Ascending aorta (tissue), 2 donors: ENCODE results near the gene PCP2. TPM values are rescaled to one million over a fixed set of nuclear protein-coding genes. Genes with fewer than 3 reads are reported as not detected.

Experiments
- DNase-seq, 2 donors: peaks; one replicate each; pipeline ENCODE4 v3.0.0-alpha.2; 2019; ENCODE audit warnings: low spot score in 2 of 2
- H3K27ac ChIP-seq, 2 donors: fragments of 200-600 bp; sonication (generic); one replicate each; pipeline ENCODE4 v1.5.1; 2016 to 2017; ENCODE audit warnings: mild to moderate bottlenecking in 1 of 2
- H3K27me3 ChIP-seq: fragments of 200-600 bp; sonication (generic); one replicate; pipeline ENCODE4 v1.5.1; 2017
- H3K36me3 ChIP-seq, 2 donors: fragments of 200-600 bp; sonication (generic); one replicate each; pipeline ENCODE4 v1.5.1; 2016
- H3K4me1 ChIP-seq, 2 donors: fragments of 200-600 bp; sonication (generic); one replicate each; pipeline ENCODE4 v1.5.1; 2016 to 2017; ENCODE audit warnings: mild to moderate bottlenecking in 1 of 2
- H3K4me3 ChIP-seq, 2 donors: fragments of 200-600 bp; sonication (generic); one replicate each; pipeline ENCODE4 v1.5.1; 2016 to 2017; ENCODE audit warnings: mild to moderate bottlenecking in 1 of 2
- H3K9me3 ChIP-seq, 2 donors: fragments of 200-600 bp; sonication (generic); one replicate each; pipeline ENCODE4 v1.5.1; 2016
- intact Hi-C: fragments of 100-400 bp; cut with DNase I; formaldehyde crosslinking; loops from one replicate; pipeline ENCODE4 v1.15.1; 2023
- total RNA-seq: library from RNA; depleted of rRNA; stranded (reverse); fragments of >200 nt; gene quantifications from one replicate; pipeline ENCODE4 v1.1.0, GENCODE V29; 2016
- TF ChIP-seq, protein P1 (sequence below), 3 experiments: fragments of 200-600 bp in 2 of 3; fragments of 450-650 bp in 1 of 3; sonication (generic) in 2 of 3; IDR thresholded peaks; one replicate each; pipeline ENCODE4 v1.5.1; 2016 to 2019; ENCODE audit warnings: antibody characterized with exemption in 3 of 3, mild to moderate bottlenecking in 1 of 3, moderate library complexity in 1 of 3

PCP2 gene
- total RNA-seq, 1 donor from 2014 or later = not detected

DNA sequence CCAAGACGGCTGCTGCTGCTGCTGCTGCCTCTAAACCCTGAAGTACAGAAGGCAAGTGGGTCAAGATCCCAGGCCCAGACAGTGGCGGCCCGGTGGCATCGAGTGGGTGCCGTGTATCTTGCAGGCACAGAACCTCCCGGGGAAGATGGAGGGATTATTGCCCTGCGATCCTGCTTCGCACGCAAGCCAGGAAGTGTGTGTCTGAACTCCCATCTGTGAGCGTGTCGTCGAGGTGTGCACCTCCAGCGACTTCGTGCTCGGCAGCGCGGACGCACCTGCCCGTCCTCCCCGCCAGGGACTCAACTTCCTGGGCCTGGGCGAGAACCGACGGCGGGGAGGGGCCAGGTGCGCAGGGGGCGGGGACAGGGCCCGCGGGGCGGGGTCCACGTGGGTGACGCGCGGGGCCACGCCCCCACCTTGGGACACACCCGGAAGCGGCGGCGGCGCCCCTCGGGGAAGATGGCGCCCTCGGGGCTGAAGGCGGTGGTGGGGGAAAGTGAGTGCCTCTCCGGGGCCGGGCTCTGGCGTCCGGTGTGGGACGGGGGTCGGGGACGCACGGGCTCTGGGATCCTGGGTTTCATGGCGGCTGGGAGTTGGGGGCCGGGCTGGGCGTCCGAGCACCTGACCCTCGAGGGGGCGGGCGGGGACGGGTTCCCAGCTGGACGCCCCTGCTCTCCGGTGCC is 3.3 kb upstream of the PCP2 start, which contains the start of gene STXBP2:
STXBP2 (plus strand) TSS at position 420 of the 683 bp plus-strand sequence; CDS start at position 460, 40 bp downstream.
- DNase-seq = peak; percentile 19 to 73
- H3K27ac ChIP-seq = peak within 1 kb of the TSS in 1 of 2 donors; percentile 55
- intact Hi-C loops = no loop called here
- TF ChIP-seq, protein P1, sequence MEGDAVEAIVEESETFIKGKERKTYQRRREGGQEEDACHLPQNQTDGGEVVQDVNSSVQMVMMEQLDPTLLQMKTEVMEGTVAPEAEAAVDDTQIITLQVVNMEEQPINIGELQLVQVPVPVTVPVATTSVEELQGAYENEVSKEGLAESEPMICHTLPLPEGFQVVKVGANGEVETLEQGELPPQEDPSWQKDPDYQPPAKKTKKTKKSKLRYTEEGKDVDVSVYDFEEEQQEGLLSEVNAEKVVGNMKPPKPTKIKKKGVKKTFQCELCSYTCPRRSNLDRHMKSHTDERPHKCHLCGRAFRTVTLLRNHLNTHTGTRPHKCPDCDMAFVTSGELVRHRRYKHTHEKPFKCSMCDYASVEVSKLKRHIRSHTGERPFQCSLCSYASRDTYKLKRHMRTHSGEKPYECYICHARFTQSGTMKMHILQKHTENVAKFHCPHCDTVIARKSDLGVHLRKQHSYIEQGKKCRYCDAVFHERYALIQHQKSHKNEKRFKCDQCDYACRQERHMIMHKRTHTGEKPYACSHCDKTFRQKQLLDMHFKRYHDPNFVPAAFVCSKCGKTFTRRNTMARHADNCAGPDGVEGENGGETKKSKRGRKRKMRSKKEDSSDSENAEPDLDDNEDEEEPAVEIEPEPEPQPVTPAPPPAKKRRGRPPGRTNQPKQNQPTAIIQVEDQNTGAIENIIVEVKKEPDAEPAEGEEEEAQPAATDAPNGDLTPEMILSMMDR (IDR thresholded peaks at IDR 0.05) = no peak
- peaks cover 0 to 5% of the 10 kb centered on the region in 2 donors for H3K36me3 ChIP-seq
- H3K4me3 ChIP-seq = peak within 1 kb of the TSS; percentile 51 to 61
- H3K4me1 ChIP-seq = no peaks in the 10 kb centered on the region
- H3K9me3 ChIP-seq = no peaks in the 10 kb centered on the region
- no peaks in the 10 kb centered on the region for H3K27me3 ChIP-seq

DNA sequence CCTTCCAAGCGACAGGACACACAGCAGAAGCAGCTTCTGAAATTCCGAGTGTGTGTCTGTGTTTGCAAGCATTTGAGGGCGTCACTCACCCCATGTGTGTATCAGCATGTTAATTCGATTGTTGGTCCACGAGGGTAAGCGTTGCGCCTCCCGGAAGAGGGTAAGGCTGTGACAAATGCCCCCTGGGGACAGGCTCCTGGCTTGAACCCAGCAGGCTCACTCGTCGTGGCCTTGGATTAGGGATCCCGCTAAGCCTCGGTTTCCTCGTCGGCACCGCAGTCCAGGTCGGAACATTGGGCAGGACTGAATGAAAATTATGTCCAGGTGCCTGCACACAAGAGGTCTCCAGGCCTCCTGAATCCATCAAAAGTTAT is 2.8 kb upstream of the PCP2 start:
- H3K9me3 ChIP-seq = no peaks in the 10 kb centered on the region
- DNase-seq = no peak
- TF ChIP-seq, protein P1 (IDR thresholded peaks at IDR 0.05) = no peak
- no peak overlapping the region for H3K27ac ChIP-seq
- H3K4me3 ChIP-seq = peak overlapping the region; percentile 51 to 61
- intact Hi-C loops = no loop called here
- H3K4me1 ChIP-seq = no peaks in the 10 kb centered on the region
- H3K27me3 ChIP-seq = no peaks in the 10 kb centered on the region
- peaks cover 0 to 5% of the 10 kb centered on the region in 2 donors for H3K36me3 ChIP-seq

DNA sequence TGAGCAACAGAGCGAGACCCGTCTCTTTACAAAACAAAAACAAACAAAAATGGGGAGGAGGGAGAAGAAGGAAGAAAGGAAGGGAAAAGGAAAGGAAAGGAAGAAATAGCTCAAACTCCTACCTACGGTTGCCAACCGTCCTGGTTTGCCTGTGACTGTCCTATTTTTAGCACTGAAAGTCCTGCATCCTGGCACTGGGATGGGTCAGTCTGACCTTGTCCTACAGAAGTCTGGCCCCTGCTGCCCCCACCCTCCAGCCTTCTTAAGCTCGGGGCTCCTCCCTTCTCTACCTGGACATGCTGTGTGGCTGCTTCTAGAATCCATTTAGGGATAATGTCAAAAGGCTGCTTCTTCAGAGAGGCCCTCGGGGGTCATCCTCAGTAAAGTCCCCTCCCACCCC is 2.2 kb upstream of the PCP2 start:
- no peaks in the 10 kb centered on the region for H3K27me3 ChIP-seq
- no peak overlapping the region for H3K4me3 ChIP-seq
- H3K9me3 ChIP-seq = no peaks in the 10 kb centered on the region
- H3K27ac ChIP-seq = no peak overlapping the region
- TF ChIP-seq, protein P1 (IDR thresholded peaks at IDR 0.05) = no peak
- no peak for DNase-seq
- peaks cover 0 to 5% of the 10 kb centered on the region in 2 donors for H3K36me3 ChIP-seq
- H3K4me1 ChIP-seq = peaks cover 3% of the 10 kb centered on the region in 2 donors
- intact Hi-C loops = no loop called here

GRCh38 chr19:7632340-7633203 is 947 bp downstream of the PCP2 start:
- intact Hi-C loops = no loop called here
- TF ChIP-seq, protein P1 (IDR thresholded peaks at IDR 0.05) = no peak
- peaks cover 7 to 21% of the 10 kb centered on the region in 2 donors for H3K4me1 ChIP-seq
- H3K27ac ChIP-seq = no peak overlapping the region
- H3K27me3 ChIP-seq = no peaks in the 10 kb centered on the region
- no peaks in the 10 kb centered on the region for H3K9me3 ChIP-seq
- H3K36me3 ChIP-seq = peaks cover 0 to 5% of the 10 kb centered on the region in 2 donors
- no peak for DNase-seq
- no peak overlapping the region for H3K4me3 ChIP-seq

- H3K4me1 ChIP-seq = peaks cover 7 to 27% of the 10 kb centered on the region in 2 donors
- no peak overlapping the region for H3K4me3 ChIP-seq
- no peak for DNase-seq
- TF ChIP-seq, protein P1 (IDR thresholded peaks at IDR 0.05) = no peak
- no peaks in the 10 kb centered on the region for H3K27me3 ChIP-seq
- H3K27ac ChIP-seq = no peak overlapping the region
- intact Hi-C loops = no loop called here
- H3K36me3 ChIP-seq = peaks cover 0 to 14% of the 10 kb centered on the region in 2 donors
- no peaks in the 10 kb centered on the region for H3K9me3 ChIP-seq
Measured at GRCh38 chr19:7631577-7631976, 1.9 kb downstream of the PCP2 start.
